Uterus (tissue), 4 donors: Measurements from ENCODE around the gene KIAA0513. TPM values are rescaled to one million over a fixed set of nuclear protein-coding genes. Genes with fewer than 3 reads are reported as not detected.

Experiments used
- DNase-seq, 2 donors: peaks; one replicate each; pipeline ENCODE4 v3.0.0-alpha.2; 2019 to 2020
- H3K27ac ChIP-seq, 2 donors: fragments of 200-600 bp; sonication (generic); 1 replicate in 1 of 2; 2 replicates in 1 of 2; pipeline ENCODE4 v1.5.1; 2016 to 2018
- H3K27me3 ChIP-seq, 2 donors: fragments of 200-600 bp; sonication (generic); one replicate each; pipeline ENCODE4 v1.5.1; 2018 to 2019; ENCODE audit warnings: control low read depth in 1 of 2
- H3K36me3 ChIP-seq, 2 donors: fragments of 200-600 bp; sonication (generic); one replicate each; pipeline ENCODE4 v1.5.1; 2019; ENCODE audit warnings: control low read depth in 1 of 2
- H3K4me1 ChIP-seq, 2 donors: fragments of 200-600 bp; sonication (generic); one replicate each; pipeline ENCODE4 v1.5.1; 2018 to 2019; ENCODE audit warnings: control low read depth in 1 of 2
- H3K4me3 ChIP-seq, 2 donors: fragments of 200-600 bp; sonication (generic); 1 replicate in 1 of 2; 2 replicates in 1 of 2; pipeline ENCODE4 v1.5.1; 2018 to 2019; ENCODE audit warnings: mild to moderate bottlenecking in 1 of 2
- H3K9me3 ChIP-seq, 2 donors: fragments of 200-600 bp; sonication (generic); one replicate each; pipeline ENCODE4 v1.5.1; 2019; ENCODE audit warnings: control low read depth in 1 of 2
- CTCF ChIP-seq, 4 experiments: fragments of 200-600 bp in 2 of 4; fragments of 450-650 bp in 2 of 4; sonication (generic) in 2 of 4; IDR thresholded peaks; one replicate each; pipeline ENCODE4 v1.5.1; 2016 to 2019; ENCODE audit warnings: antibody characterized with exemption in 4 of 4, mild to moderate bottlenecking in 2 of 4, moderate library complexity in 1 of 4
- POLR2A ChIP-seq, 2 donors: fragments of 450-650 bp; IDR thresholded peaks; one replicate each; pipeline ENCODE4 v1.6.1; 2016; ENCODE audit warnings: antibody characterized with exemption in 2 of 2, mild to moderate bottlenecking in 1 of 2, moderate library complexity in 1 of 2
- intact Hi-C: fragments of 100-400 bp; cut with DNase I; formaldehyde crosslinking; loops from one replicate; pipeline ENCODE4 v1.15.1; 2023; ENCODE audit warnings: low total_unique reads
- total RNA-seq, 4 donors: library from RNA; depleted of rRNA in 3 of 4; stranded (reverse); fragments of >200 nt in 3 of 4; gene quantifications; one replicate each; pipeline versions ENCODE4 v1.1.0 to v1.2.4, GENCODE V29; 2014 to 2023
- donor health status: DM: yes; HTN: yes; CAD: no.

The KIAA0513 gene
- total RNA-seq = 10 to 100 TPM in 1 of 4 donors, 1 to 10 TPM in 3; 4.7 to 17.3 (median 9.4) TPM

GRCh38 chr16:85027349-85027957, at the start of gene KIAA0513:
Gene KIAA0513 (plus strand): TSS chr16:85027795. CDS start chr16:85067072, 39,277 bp downstream.
- peak within 1 kb of the TSS; percentile 86 for H3K27ac ChIP-seq
- intact Hi-C loops = no loop called here
- no peaks in the 10 kb centered on the region for H3K36me3 ChIP-seq
- TF ChIP-seq POLR2A (IDR thresholded peaks at IDR 0.05) (peak; percentile 98), CTCF (IDR thresholded peaks at IDR 0.05) (peak; percentile 24 to 54 (median 36))
- DNase-seq = peak; percentile 91 to 94
- H3K4me1 ChIP-seq = peaks cover 0 to 8% of the 10 kb centered on the region in 2 donors
- no peaks in the 10 kb centered on the region for H3K27me3 ChIP-seq
- H3K9me3 ChIP-seq = no peaks in the 10 kb centered on the region
- H3K4me3 ChIP-seq = peak within 1 kb of the TSS; percentile 37 to 85

- Histone ChIP-seq H3K4me1 (no peaks in the 10 kb centered on the region), H3K9me3 (no peaks in the 10 kb centered on the region), H3K27me3 (no peaks in the 10 kb centered on the region), H3K36me3 (no peaks in the 10 kb centered on the region), H3K4me3 (no peak overlapping the region), H3K27ac (no peak overlapping the region)
- TF ChIP-seq POLR2A (IDR thresholded peaks at IDR 0.05) (no peak), CTCF (IDR thresholded peaks at IDR 0.05) (no peak)
- intact Hi-C loops = no loop called here
- no peak for DNase-seq
These were observed 48.1 kb upstream of the KIAA0513 start for GRCh38 chr16:84979516-84979915.

GRCh38 chr16:84982434-84982833, 45.2 kb upstream of the KIAA0513 start:
- no peak for DNase-seq
- Histone ChIP-seq H3K27me3 (no peaks in the 10 kb centered on the region), H3K27ac (no peak overlapping the region), H3K4me1 (no peaks in the 10 kb centered on the region), H3K9me3 (no peaks in the 10 kb centered on the region), H3K4me3 (no peak overlapping the region), H3K36me3 (no peaks in the 10 kb centered on the region)
- intact Hi-C loops = no loop called here
- TF ChIP-seq POLR2A (IDR thresholded peaks at IDR 0.05) (no peak), CTCF (IDR thresholded peaks at IDR 0.05) (no peak)

GRCh38 chr16:84985079-84986065, 42.2 kb upstream of the KIAA0513 start:
- peak overlapping the region; percentile 29 to 60 for H3K27ac ChIP-seq

More at GRCh38 chr16:84985079-84986065, 42.2 kb upstream of the KIAA0513 start:
- H3K4me3 ChIP-seq = no peak overlapping the region
- intact Hi-C loops = no loop called here
- H3K4me1 ChIP-seq = no peaks in the 10 kb centered on the region
- peak in 1 of 2 donors; percentile 51 for DNase-seq
- H3K9me3 ChIP-seq = no peaks in the 10 kb centered on the region
- H3K27me3 ChIP-seq = no peaks in the 10 kb centered on the region
- TF ChIP-seq POLR2A (IDR thresholded peaks at IDR 0.05) (no peak), CTCF (IDR thresholded peaks at IDR 0.05) (no peak)
- no peaks in the 10 kb centered on the region for H3K36me3 ChIP-seq
